NT2/D1 (cell line): ENCODE measurements around the gene ARL4D.

Experiments used
- SUZ12 ChIP-seq: IDR thresholded peaks from 2 replicates; pipeline ENCODE4 v1.6.1; 2011; ENCODE audit not compliant: insufficient read length, insufficient read depth; ENCODE audit errors: extremely low read depth
- YY1 ChIP-seq: IDR thresholded peaks from 2 replicates; pipeline ENCODE4 v1.6.1; 2011; ENCODE audit not compliant: insufficient read length, insufficient read depth
- ZNF274 ChIP-seq: IDR thresholded peaks from 2 replicates; pipeline ENCODE4 v1.6.1; 2011; ENCODE audit warnings: mild to moderate bottlenecking, low read depth, low read length

- no peak for TF ChIP-seq ZNF274
- no peak for TF ChIP-seq SUZ12
- TF ChIP-seq YY1 = no peak
Observed at GRCh38 chr17:43396491-43397060, 2.2 kb upstream of the ARL4D start.
